ENCODE data around the gene STMND1. TPM values are rescaled to one million over a fixed set of nuclear protein-coding genes. Genes with fewer than 3 reads are reported as not detected.

The STMND1 gene
- total and polyA plus RNA-seq, 2 experiments from 2014 or later, result 0.80 TPM; not detected in 1

DNA sequence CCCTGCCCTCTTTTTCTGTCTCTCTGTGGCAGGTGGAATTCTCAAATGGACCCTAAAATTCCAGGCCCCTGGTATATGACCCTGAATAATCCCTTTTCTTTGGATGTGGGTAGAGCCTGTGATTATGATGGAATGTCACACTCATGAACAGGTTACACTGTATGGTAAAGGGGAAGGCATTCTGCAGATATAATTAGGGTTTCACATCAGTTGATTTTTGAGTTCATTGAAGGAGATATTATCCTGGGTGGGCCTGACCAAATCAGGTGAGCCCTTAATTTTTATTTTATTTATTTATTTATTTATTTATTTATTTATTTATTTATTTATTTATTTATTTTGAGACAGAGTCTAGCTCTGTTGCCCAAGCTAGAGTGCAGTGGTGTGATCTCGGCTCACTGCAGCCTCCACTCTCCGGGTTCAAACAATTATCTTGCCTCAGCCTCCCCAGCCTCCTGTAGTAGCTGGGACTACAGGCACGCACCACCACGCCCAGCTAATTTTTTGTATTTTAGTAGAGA, 13.7 kb upstream of the STMND1 start (continued):
- no peak for TF ChIP-seq CTCF (conservative IDR thresholded peaks at IDR 0.05; ENCODE audit: low read depth in 2 of 2)
- no peak for TF ChIP-seq EZH2phosphoT487 (IDR thresholded peaks at IDR 0.05; ENCODE audit: unreplicated experiment)
- TF ChIP-seq ZNF331 (CRISPR knock-in tag; IDR thresholded peaks at IDR 0.05; ENCODE audit: low read depth), result no peak

DNA sequence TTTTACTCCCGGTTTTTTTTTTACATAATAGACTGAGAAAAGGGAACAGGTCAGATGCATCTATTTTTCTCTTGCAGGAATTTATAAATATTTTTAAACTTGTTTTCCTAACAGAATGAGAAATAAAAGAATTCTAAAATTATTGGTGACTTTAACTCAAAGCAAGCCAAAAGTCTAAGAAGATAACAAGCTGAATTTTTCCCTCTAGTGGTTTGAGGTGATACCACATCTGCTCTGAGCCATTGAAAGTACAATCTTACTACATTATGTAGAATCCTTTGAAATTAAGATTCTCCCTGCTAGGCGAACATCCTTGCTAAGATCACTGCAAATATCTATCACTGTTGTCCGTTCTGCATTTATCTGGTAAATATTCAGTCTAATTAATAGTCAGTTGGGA, 10.7 kb upstream of the STMND1 start:
- H4K20me1 ChIP-seq (replicated peaks; ENCODE audit: insufficient read depth), result no peaks in the 10 kb centered on the region
- H3K27me3 Mint-ChIP-seq (ENCODE audit: insufficient read depth, low read depth, poor library complexity), result peaks cover 3% of the 10 kb centered on the region
- H3K4me1 Mint-ChIP-seq, result peaks cover 6% of the 10 kb centered on the region; the same call in 2 of the 3 replicates
- H3K79me2 ChIP-seq (replicated peaks; ENCODE audit: insufficient read depth), result no peaks in the 10 kb centered on the region
- no peaks in the 10 kb centered on the region for H3K4me1 ChIP-seq (ENCODE audit: insufficient read depth)
- TF ChIP-seq JUNB (IDR thresholded peaks at IDR 0.05; ENCODE audit: unreplicated experiment) (no peak), EZH2 (IDR thresholded peaks at IDR 0.05; ENCODE audit: low read depth, unreplicated experiment) (no peak), ZNF114 (CRISPR knock-in tag; IDR thresholded peaks at IDR 0.05) (no peak), ETS1 (IDR thresholded peaks at IDR 0.05) (no peak), CTCF (conservative IDR thresholded peaks at IDR 0.05; ENCODE audit: low read depth in 2 of 2) (peak in 1 of 2 experiments; percentile 54; a peak in 3 of 4 replicates), STAT1 (IDR thresholded peaks at IDR 0.05; ENCODE audit: unreplicated experiment) (no peak), NANOG (IDR thresholded peaks at IDR 0.05; ENCODE audit: borderline replicate concordance) (no peak)
- no peak overlapping the region for H3K4me3 ChIP-seq
- H3K27me3 ChIP-seq (ENCODE audit: insufficient read depth), result no peaks in the 10 kb centered on the region
- H3K9me2 ChIP-seq (ENCODE audit: insufficient read depth), result no peaks in the 10 kb centered on the region
- H3K27ac ChIP-seq (ENCODE audit: low read depth), result no peak overlapping the region
- H3K36me3 ChIP-seq (ENCODE audit: insufficient read depth), result no peaks in the 10 kb centered on the region
- H3K4me3 Mint-ChIP-seq, result no peak overlapping the region
- H3K9me3 Mint-ChIP-seq, result no peaks in the 10 kb centered on the region; the same call in 2 of the 3 replicates
- H3F3A ChIP-seq (replicated peaks; ENCODE audit: low read depth), result no peaks in the 10 kb centered on the region
- H3K36me3 Mint-ChIP-seq (ENCODE audit: low read depth), result no peaks in the 10 kb centered on the region
- no peak overlapping the region for H2AFZ ChIP-seq
- DNase-seq (ENCODE audit: low spot score) (peak; percentile 38), ATAC-seq (no peak)
- H3K27ac Mint-ChIP-seq, result no peak overlapping the region
- no peak overlapping the region for H3K4me2 ChIP-seq

Data from GM23338 (cell line).